Mammary epithelial cell (primary cell): ENCODE data around the gene LSR.

Source experiments
- CTCF ChIP-seq, 2 donors: IDR thresholded peaks in 1 of 2; conservative IDR thresholded peaks in 1 of 2; 2 replicates each; pipeline ENCODE4 v1.5.1; 2011 to 2012; ENCODE audit warnings: inconsistent platforms in 2 of 2, low read length in 2 of 2, mild to moderate bottlenecking in 2 of 2, control low read depth in 1 of 2, low read depth in 1 of 2; ENCODE audit not compliant: insufficient read depth in 1 of 2; ENCODE audit errors: extremely low read depth in 1 of 2
- EZH2 ChIP-seq: IDR thresholded peaks from 2 replicates; pipeline ENCODE4 v1.6.1; 2012; ENCODE audit warnings: low read length, inconsistent platforms, borderline replicate concordance

- TF ChIP-seq CTCF (conservative IDR thresholded peaks at IDR 0.05 in 1 of 2, IDR thresholded peaks at IDR 0.05 in 1 of 2; ENCODE audit: extremely low read depth in 1 of 2, insufficient read depth in 1 of 2, low read depth in 1 of 2, low read length in 2 of 2) (no peak), EZH2 (no peak)
Observed at GRCh38 chr19:35214766-35215422, 33.9 kb upstream of the LSR start.
